Measurements from ENCODE around the gene CCDC188. TPM values are rescaled to one million over a fixed set of nuclear protein-coding genes. Genes with fewer than 3 reads are reported as not detected.

The CCDC188 gene
- total RNA-seq: 0.36 and 0.59 TPM in 2 replicates

DNA sequence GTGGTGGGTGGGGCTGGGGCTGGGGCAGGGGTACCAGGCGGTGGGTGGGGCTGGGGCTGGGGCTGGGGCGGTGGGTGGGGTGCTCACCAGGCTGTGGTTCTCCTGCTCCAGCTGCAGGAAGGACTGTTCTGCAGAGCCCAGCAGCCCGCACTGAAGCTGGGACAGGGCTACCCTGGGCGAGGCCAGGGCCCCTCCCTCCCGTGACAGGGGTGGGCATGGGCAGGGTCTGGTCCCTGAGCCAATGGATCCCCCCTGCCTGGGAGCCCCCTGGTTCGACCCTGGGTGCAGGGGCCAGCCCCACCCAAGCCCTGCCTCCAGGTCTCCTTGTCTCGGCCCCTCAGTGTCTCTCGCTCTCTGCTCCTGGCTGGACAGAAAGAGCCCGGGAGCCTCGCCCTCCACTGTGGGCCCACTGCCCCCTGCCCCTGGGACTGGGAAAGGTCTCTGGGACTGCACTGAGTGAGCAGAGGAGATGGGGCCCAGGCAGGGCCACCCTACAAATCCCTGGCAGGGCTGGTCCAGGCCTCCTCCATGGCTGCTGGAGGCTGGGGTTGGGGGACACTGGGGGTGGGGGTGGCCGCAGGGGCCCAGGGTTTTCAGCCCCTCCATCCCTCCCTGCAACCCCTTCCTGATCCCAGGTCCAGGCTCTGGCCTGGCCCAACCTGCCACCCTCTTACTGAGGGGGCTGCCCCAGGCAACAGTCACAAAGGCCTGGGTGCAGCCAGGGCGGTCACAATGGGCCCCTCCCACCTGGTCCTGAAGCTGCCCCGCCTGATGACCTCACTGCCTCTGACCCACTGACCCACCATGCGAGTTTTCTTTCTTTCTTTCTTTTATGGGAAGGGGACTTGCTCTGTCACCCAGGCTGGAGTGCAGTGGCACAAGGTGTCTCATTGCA, at the start of gene CCDC188:
TSS of gene CCDC188 (minus strand) at position 675 of the 895 bp plus-strand sequence. CDS start at position 606, 69 bp downstream.
- no peak within 1 kb of the TSS for H3K4me3 ChIP-seq (ENCODE audit: insufficient read depth, low read length)
- no peaks in the 10 kb centered on the region for H3K27me3 ChIP-seq (ENCODE audit: insufficient read depth, low read length)
- TF ChIP-seq, protein P1, sequence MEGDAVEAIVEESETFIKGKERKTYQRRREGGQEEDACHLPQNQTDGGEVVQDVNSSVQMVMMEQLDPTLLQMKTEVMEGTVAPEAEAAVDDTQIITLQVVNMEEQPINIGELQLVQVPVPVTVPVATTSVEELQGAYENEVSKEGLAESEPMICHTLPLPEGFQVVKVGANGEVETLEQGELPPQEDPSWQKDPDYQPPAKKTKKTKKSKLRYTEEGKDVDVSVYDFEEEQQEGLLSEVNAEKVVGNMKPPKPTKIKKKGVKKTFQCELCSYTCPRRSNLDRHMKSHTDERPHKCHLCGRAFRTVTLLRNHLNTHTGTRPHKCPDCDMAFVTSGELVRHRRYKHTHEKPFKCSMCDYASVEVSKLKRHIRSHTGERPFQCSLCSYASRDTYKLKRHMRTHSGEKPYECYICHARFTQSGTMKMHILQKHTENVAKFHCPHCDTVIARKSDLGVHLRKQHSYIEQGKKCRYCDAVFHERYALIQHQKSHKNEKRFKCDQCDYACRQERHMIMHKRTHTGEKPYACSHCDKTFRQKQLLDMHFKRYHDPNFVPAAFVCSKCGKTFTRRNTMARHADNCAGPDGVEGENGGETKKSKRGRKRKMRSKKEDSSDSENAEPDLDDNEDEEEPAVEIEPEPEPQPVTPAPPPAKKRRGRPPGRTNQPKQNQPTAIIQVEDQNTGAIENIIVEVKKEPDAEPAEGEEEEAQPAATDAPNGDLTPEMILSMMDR (IDR thresholded peaks at IDR 0.05; ENCODE audit: extremely low read depth, low read depth, low read length): no peak
- peaks cover 3% of the 10 kb centered on the region for H3K4me1 ChIP-seq (ENCODE audit: insufficient read depth, low read length)
- H3K79me2 ChIP-seq (ENCODE audit: insufficient read depth, low read length): no peaks in the 10 kb centered on the region
- no peak within 1 kb of the TSS for H3K4me2 ChIP-seq (ENCODE audit: insufficient read depth, low read length)
- DNase-seq (ENCODE audit: insufficient read length, low spot score, missing footprints): no peak
- no peaks in the 10 kb centered on the region for H3K36me3 ChIP-seq (ENCODE audit: insufficient read depth, low read length)
- H2AFZ ChIP-seq (ENCODE audit: low read length): no peak within 1 kb of the TSS
- H4K20me1 ChIP-seq (ENCODE audit: insufficient read depth, low read length): no peaks in the 10 kb centered on the region
- H3K9me3 ChIP-seq (ENCODE audit: low read depth, low read length): no peaks in the 10 kb centered on the region
- no peak within 1 kb of the TSS for H3K27ac ChIP-seq (ENCODE audit: low read depth, low read length)

DNA sequence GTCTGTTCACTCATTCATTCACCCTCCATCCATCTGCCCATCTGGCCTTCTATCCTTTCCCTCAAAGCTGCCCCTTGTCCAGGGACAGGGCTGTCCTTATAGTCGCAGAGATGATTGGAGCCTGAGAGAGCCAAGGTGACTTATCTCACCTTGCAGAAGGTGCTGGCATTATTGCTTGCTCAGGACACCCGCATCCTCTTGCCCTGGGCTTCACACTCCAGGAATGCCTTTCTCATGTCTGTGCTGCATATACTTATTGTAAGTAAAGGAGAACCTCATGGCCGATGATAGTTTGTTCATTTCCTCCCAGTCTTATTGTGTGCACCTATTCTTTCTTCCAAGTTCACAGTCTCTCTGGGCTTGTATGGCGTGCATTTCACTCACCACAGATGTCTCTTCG, 49.1 kb upstream of the CCDC188 start:
- peaks cover 4% of the 10 kb centered on the region for H3K4me1 ChIP-seq (ENCODE audit: insufficient read depth, low read length)
- no peak overlapping the region for H3K27ac ChIP-seq (ENCODE audit: low read depth, low read length)
- no peaks in the 10 kb centered on the region for H4K20me1 ChIP-seq (ENCODE audit: insufficient read depth, low read length)
- no peak overlapping the region for H3K4me3 ChIP-seq (ENCODE audit: insufficient read depth, low read length)
- no peak for DNase-seq (ENCODE audit: insufficient read length, low spot score, missing footprints)
- H3K36me3 ChIP-seq (ENCODE audit: insufficient read depth, low read length): no peaks in the 10 kb centered on the region
- no peak overlapping the region for H2AFZ ChIP-seq (ENCODE audit: low read length)
- H3K27me3 ChIP-seq (ENCODE audit: insufficient read depth, low read length): peaks cover 15% of the 10 kb centered on the region
- H3K9me3 ChIP-seq (ENCODE audit: low read depth, low read length): no peaks in the 10 kb centered on the region
- TF ChIP-seq, protein P1 (IDR thresholded peaks at IDR 0.05; ENCODE audit: extremely low read depth, low read depth, low read length): no peak
- no peak overlapping the region for H3K4me2 ChIP-seq (ENCODE audit: insufficient read depth, low read length)
- H3K79me2 ChIP-seq (ENCODE audit: insufficient read depth, low read length): no peaks in the 10 kb centered on the region

DNA sequence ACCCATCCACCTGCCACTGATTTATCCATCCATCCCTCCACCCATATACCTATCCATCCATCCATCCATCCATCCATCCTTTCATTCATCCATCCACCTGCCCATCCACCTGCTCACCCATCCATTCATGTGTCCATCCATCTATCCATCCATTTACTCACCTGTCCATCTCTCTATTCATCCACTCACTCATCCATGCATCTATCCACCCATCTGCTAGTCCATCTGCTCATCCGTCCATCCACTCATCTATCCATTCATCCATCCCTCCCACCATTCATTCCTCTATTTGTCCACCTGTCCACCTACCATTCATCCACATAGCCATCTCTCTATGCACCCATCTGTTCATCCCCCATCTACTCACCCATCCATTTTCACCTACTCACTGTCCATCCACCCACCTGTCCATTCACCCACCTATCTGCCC, 48.6 kb upstream of the CCDC188 start:
- Histone ChIP-seq H3K4me3 (ENCODE audit: insufficient read depth, low read length) (no peak overlapping the region), H3K79me2 (ENCODE audit: insufficient read depth, low read length) (no peaks in the 10 kb centered on the region), H3K27me3 (ENCODE audit: insufficient read depth, low read length) (peaks cover 15% of the 10 kb centered on the region), H4K20me1 (ENCODE audit: insufficient read depth, low read length) (no peaks in the 10 kb centered on the region), H3K9me3 (ENCODE audit: low read depth, low read length) (no peaks in the 10 kb centered on the region), H2AFZ (ENCODE audit: low read length) (no peak overlapping the region), H3K36me3 (ENCODE audit: insufficient read depth, low read length) (no peaks in the 10 kb centered on the region), H3K4me2 (ENCODE audit: insufficient read depth, low read length) (no peak overlapping the region), H3K27ac (ENCODE audit: low read depth, low read length) (no peak overlapping the region), H3K4me1 (ENCODE audit: insufficient read depth, low read length) (peaks cover 4% of the 10 kb centered on the region)
- DNase-seq (ENCODE audit: insufficient read length, low spot score, missing footprints): no peak
- TF ChIP-seq, protein P1 (IDR thresholded peaks at IDR 0.05; ENCODE audit: extremely low read depth, low read depth, low read length): no peak

DNA sequence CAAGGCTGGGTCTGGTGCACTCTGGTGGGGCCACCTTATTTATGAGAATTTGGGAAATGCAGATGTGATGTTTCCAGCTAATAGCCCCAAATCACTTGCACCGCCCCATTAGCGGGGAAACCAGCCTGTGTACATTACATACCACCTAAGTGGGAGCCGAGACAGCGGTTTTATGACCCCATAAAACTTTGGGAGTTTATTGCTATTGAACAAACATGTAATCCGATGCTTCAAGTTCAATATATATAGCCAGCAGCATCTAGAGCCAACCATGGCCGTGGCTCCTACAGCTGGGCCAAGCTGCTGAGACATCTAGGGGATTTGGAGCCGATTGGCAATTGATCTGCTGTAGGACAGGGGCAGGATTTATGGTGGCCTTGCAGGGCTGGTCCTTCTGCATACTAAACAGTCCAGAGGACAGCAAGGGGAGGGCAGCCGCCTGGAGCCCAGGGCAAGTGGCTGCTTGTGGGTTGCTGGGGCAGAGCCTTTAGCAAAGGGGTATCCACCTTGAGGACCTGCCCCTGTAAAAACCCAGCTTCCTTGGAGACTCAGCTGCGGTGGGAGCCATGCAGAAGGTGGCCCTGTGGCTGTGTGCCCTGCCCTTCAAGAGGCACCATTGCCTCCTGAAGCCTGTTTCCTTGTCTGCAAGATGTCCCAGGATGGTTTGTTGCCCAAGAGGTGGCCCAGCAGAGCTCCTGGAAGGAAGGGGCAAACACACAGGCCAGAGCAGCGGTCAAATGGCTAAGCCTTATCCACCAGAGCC, 47.9 kb upstream of the CCDC188 start:
- Histone ChIP-seq H3K27me3 (ENCODE audit: insufficient read depth, low read length) (peaks cover 15% of the 10 kb centered on the region), H3K9me3 (ENCODE audit: low read depth, low read length) (no peaks in the 10 kb centered on the region), H3K4me1 (ENCODE audit: insufficient read depth, low read length) (peaks cover 3% of the 10 kb centered on the region), H4K20me1 (ENCODE audit: insufficient read depth, low read length) (no peaks in the 10 kb centered on the region), H3K79me2 (ENCODE audit: insufficient read depth, low read length) (no peaks in the 10 kb centered on the region), H3K4me2 (ENCODE audit: insufficient read depth, low read length) (no peak overlapping the region), H3K36me3 (ENCODE audit: insufficient read depth, low read length) (no peaks in the 10 kb centered on the region), H3K27ac (ENCODE audit: low read depth, low read length) (no peak overlapping the region), H3K4me3 (ENCODE audit: insufficient read depth, low read length) (no peak overlapping the region), H2AFZ (ENCODE audit: low read length) (no peak overlapping the region)
- TF ChIP-seq, protein P1 (IDR thresholded peaks at IDR 0.05; ENCODE audit: extremely low read depth, low read depth, low read length): no peak
- no peak for DNase-seq (ENCODE audit: insufficient read length, low spot score, missing footprints)
